IMR-90 (cell line): ENCODE data around the gene F12. TPM values are rescaled to one million over a fixed set of nuclear protein-coding genes. Genes with fewer than 3 reads are reported as not detected.
A peak's percentile ranks its signal among the peaks of the same experiment; 100 is the strongest.

Source experiments
- ATAC-seq: fragments of 200-7000 bp; cut with Tn5 transposase; 2 replicates; pipeline ENCODE4 v1.9.1; 2020; ENCODE audit warnings: low read depth, mild to moderate bottlenecking, moderate library complexity
- BruUV-seq: library from RNA; stranded (reverse); fragments of 400-500 nt; replicated peaks from 2 replicates; lab custom pipeline; 2021; lab: Mats Ljungman, UMichigan
- CTCF ChIA-PET: fragments of 300-600 bp; formaldehyde crosslinking; extraction: SDS; loops from one replicate; lab custom pipeline; 2021; ENCODE audit warnings: antibody characterized with exemption; lab: Yijun Ruan, JAX
- POLR2A ChIA-PET: fragments of 300-600 bp; sonication (Branson Sonifier 250); formaldehyde crosslinking; loops from one replicate; lab custom pipeline; 2022; ENCODE audit warnings: antibody characterized with exemption; ENCODE audit not compliant: unreplicated experiment; lab: Charles Lee
- DNase-seq: peaks from one replicate; pipeline ENCODE4 v3.0.0; 2013
- H2AFZ ChIP-seq: replicated peaks from 2 replicates; pipeline ENCODE3; 2013; ENCODE audit warnings: low read length, mild to moderate bottlenecking; ENCODE audit not compliant: poor library complexity
- H2AK5ac ChIP-seq: 2 replicates; pipeline ENCODE4 v1.6.1; 2013; ENCODE audit warnings: low read depth, low read length, inconsistent platforms
- H2AK9ac ChIP-seq: replicated peaks from 2 replicates; pipeline ENCODE3; 2013; ENCODE audit warnings: mild to moderate bottlenecking, low read depth, low read length, moderate library complexity; ENCODE audit not compliant: poor library complexity
- H2BK120ac ChIP-seq: 2 replicates; pipeline ENCODE4 v1.6.1; 2013; ENCODE audit warnings: low read depth, low read length, inconsistent platforms
- H2BK15ac ChIP-seq: 3 replicates; pipeline ENCODE4 v1.6.1; 2013; ENCODE audit warnings: low read depth, low read length, inconsistent platforms
- H2BK20ac ChIP-seq: 2 replicates; pipeline ENCODE4 v1.6.1; 2013; ENCODE audit warnings: low read depth, mild to moderate bottlenecking, inconsistent platforms, low read length, moderate library complexity
- H2BK5ac ChIP-seq: 2 replicates; pipeline ENCODE4 v1.6.1; 2013; ENCODE audit warnings: mild to moderate bottlenecking, low read depth, low read length, inconsistent platforms; ENCODE audit not compliant: poor library complexity, severe bottlenecking
- H3K14ac ChIP-seq: replicated peaks from 2 replicates; pipeline ENCODE4 v1.6.1; 2013; ENCODE audit warnings: low read depth, low read length, inconsistent platforms
- H3K18ac ChIP-seq: 2 replicates; pipeline ENCODE4 v1.6.1; 2013; ENCODE audit warnings: low read depth, low read length, control low read depth
- H3K23ac ChIP-seq: 2 replicates; pipeline ENCODE4 v1.6.1; 2013; ENCODE audit warnings: low read depth, low read length, inconsistent platforms
- H3K27ac ChIP-seq: 2 replicates; pipeline ENCODE4 v1.5.1; 2013; ENCODE audit warnings: mild to moderate bottlenecking, control low read depth, low read length; ENCODE audit not compliant: insufficient read depth
- H3K27me3 ChIP-seq: 2 replicates; pipeline ENCODE4 v1.6.1; 2013; ENCODE audit warnings: low read length; ENCODE audit not compliant: control insufficient read depth, insufficient read depth
- H3K36me3 ChIP-seq: 2 replicates; pipeline ENCODE4 v1.6.1; 2013; ENCODE audit warnings: low read length, mixed read lengths; ENCODE audit not compliant: control insufficient read depth, insufficient read depth
- H3K4ac ChIP-seq: 2 replicates; pipeline ENCODE4 v1.6.1; 2013; ENCODE audit warnings: low read depth, low read length, inconsistent platforms
- H3K4me1 ChIP-seq: 2 replicates; pipeline ENCODE4 v1.6.1; 2013; ENCODE audit warnings: low read length, mixed read lengths; ENCODE audit not compliant: control insufficient read depth, insufficient read depth
- H3K4me2 ChIP-seq: 2 replicates; pipeline ENCODE4 v1.6.1; 2013; ENCODE audit warnings: low read depth, mild to moderate bottlenecking, control low read depth, low read length, moderate library complexity
- H3K4me3 ChIP-seq: 2 replicates; pipeline ENCODE4 v1.5.1; 2013; ENCODE audit warnings: low read depth, mild to moderate bottlenecking, control low read depth, low read length, moderate library complexity; ENCODE audit not compliant: insufficient read depth
- H3K56ac ChIP-seq: 2 replicates; pipeline ENCODE4 v1.6.1; 2013; ENCODE audit warnings: low read length, inconsistent platforms; ENCODE audit not compliant: insufficient read depth; ENCODE audit errors: extremely low read depth
- H3K79me1 ChIP-seq, 2 experiments: 2 replicates each; pipeline ENCODE4 v1.6.1; 2013; ENCODE audit warnings: low read length in 2 of 2, inconsistent platforms in 1 of 2, low read depth in 1 of 2
- H3K9ac ChIP-seq: 2 replicates; pipeline ENCODE4 v1.6.1; 2013; ENCODE audit warnings: low read depth, low read length, control low read depth
- H3K9me1 ChIP-seq: 2 replicates; pipeline ENCODE4 v1.6.1; 2013; ENCODE audit warnings: low read length, inconsistent platforms; ENCODE audit not compliant: insufficient read depth
- H3K9me3 ChIP-seq: 2 replicates; pipeline ENCODE4 v1.6.1; 2013; ENCODE audit warnings: low read length; ENCODE audit not compliant: control insufficient read depth, insufficient read depth
- H4K20me1 ChIP-seq: 2 replicates; pipeline ENCODE4 v1.6.1; 2013; ENCODE audit warnings: low read length, inconsistent platforms; ENCODE audit not compliant: insufficient read depth
- H4K5ac ChIP-seq: 2 replicates; pipeline ENCODE4 v1.6.1; 2013; ENCODE audit warnings: mild to moderate bottlenecking, low read depth, low read length, control low read depth
- H4K8ac ChIP-seq, 2 experiments: 2 replicates each; pipeline ENCODE4 v1.6.1; 2013; ENCODE audit warnings: low read depth in 2 of 2, low read length in 2 of 2, control low read depth in 1 of 2, inconsistent platforms in 1 of 2
- H4K91ac ChIP-seq: 2 replicates; pipeline ENCODE4 v1.6.1; 2013; ENCODE audit warnings: low read depth, low read length, inconsistent platforms; ENCODE audit not compliant: insufficient read depth
- BHLHE40 ChIP-seq: fragments of 150-350 bp; IDR thresholded peaks from 2 replicates; pipeline ENCODE4 v1.6.1; 2016; ENCODE audit warnings: mild to moderate bottlenecking, low read depth, low read length
- CEBPB ChIP-seq: IDR thresholded peaks from 2 replicates; pipeline ENCODE4 v1.6.1; 2012; ENCODE audit warnings: low read depth, low read length, improper control_type of control experiment
- CHD1 ChIP-seq: IDR thresholded peaks from 2 replicates; pipeline ENCODE4 v1.6.1; 2012; ENCODE audit warnings: low read depth, low read length, improper control_type of control experiment
- CTCF ChIP-seq: conservative IDR thresholded peaks from 2 replicates; pipeline ENCODE4 v1.5.1; 2012; ENCODE audit warnings: mild to moderate bottlenecking, low read depth, low read length, improper control_type of control experiment
- FOS ChIP-seq: fragments of 150-350 bp; IDR thresholded peaks from 2 replicates; pipeline ENCODE4 v1.6.1; 2016; ENCODE audit warnings: low read depth, low read length
- MAFK ChIP-seq: IDR thresholded peaks from 2 replicates; pipeline ENCODE4 v1.6.1; 2012; ENCODE audit warnings: low read depth, low read length, improper control_type of control experiment
- MAZ ChIP-seq: IDR thresholded peaks from 2 replicates; pipeline ENCODE4 v1.6.1; 2012; ENCODE audit warnings: low read depth, mild to moderate bottlenecking, low read length, improper control_type of control experiment, moderate library complexity, borderline replicate concordance
- MXI1 ChIP-seq: IDR thresholded peaks from 2 replicates; pipeline ENCODE4 v1.6.1; 2012; ENCODE audit warnings: low read depth, mild to moderate bottlenecking, low read length, moderate library complexity, borderline replicate concordance
- NFE2L2 ChIP-seq: fragments of 150-350 bp; IDR thresholded peaks from 2 replicates; pipeline ENCODE4 v1.6.1; 2016; ENCODE audit warnings: low read depth, mild to moderate bottlenecking, low read length
- POLR2A ChIP-seq: IDR thresholded peaks from 2 replicates; pipeline ENCODE4 v1.6.1; 2012; ENCODE audit warnings: mild to moderate bottlenecking, low read depth, low read length
- RAD21 ChIP-seq: IDR thresholded peaks from 2 replicates; pipeline ENCODE4 v1.6.1; 2012; ENCODE audit warnings: low read length, improper control_type of control experiment
- RCOR1 ChIP-seq: IDR thresholded peaks from 2 replicates; pipeline ENCODE4 v1.6.1; 2012; ENCODE audit warnings: mild to moderate bottlenecking, low read length, improper control_type of control experiment; ENCODE audit not compliant: insufficient replicate concordance
- RFX5 ChIP-seq: IDR thresholded peaks from 2 replicates; pipeline ENCODE4 v1.8.0; 2012; ENCODE audit warnings: low read depth, mild to moderate bottlenecking, low read length, moderate library complexity
- SMC3 ChIP-seq: fragments of 150-350 bp; IDR thresholded peaks from 2 replicates; pipeline ENCODE4 v1.6.1; 2016; ENCODE audit warnings: low read depth, mild to moderate bottlenecking, antibody characterized with exemption, low read length, moderate library complexity
- USF2 ChIP-seq: fragments of 150-350 bp; IDR thresholded peaks from 2 replicates; pipeline ENCODE4 v1.6.1; 2017; ENCODE audit warnings: mild to moderate bottlenecking, antibody characterized with exemption, low read length, low read depth
- WGBS, 2 experiments: methylation state at CpG; one replicate each; pipeline versions ENCODE4 v1.1.5 to v1.1.7; 2013; ENCODE audit warnings: missing lambda C conversion rate in 2 of 2; ENCODE audit not compliant: insufficient read length in 1 of 2; ENCODE audit errors: extremely low coverage in 2 of 2; 5-methylcytosine and 5-hydroxymethylcytosine counted together
- dilution Hi-C: fragments of 300-500 bp; cut with HindIII; formaldehyde crosslinking; loops from one replicate; pipeline ENCODE4 v1.14.3; 2018; ENCODE audit warnings: low sequenced_read_pairs; ENCODE audit not compliant: unreplicated experiment
- in situ Hi-C: fragments of 300-500 bp; cut with MboI; formaldehyde crosslinking; loops from 3 replicates; pipeline ENCODE4 v1.14.3; 2019; ENCODE audit warnings: low sequenced_read_pairs, inconsistent platforms, mixed read lengths
- intact Hi-C: fragments of 100-400 bp; cut with micrococcal nuclease; formaldehyde crosslinking; loops from 2 replicates; pipeline ENCODE4 v1.10.0; 2022
- polyA plus RNA-seq, 3 experiments: library from polyadenylated mRNA; depleted of rRNA; stranded (reverse); fragments of >200 nt; gene quantifications; 2 replicates each; pipeline ENCODE4 v1.2.3, GENCODE V29; 2012; ENCODE audit warnings: low replicate concordance in 1 of 3
- total RNA-seq: library from RNA; depleted of rRNA; stranded (reverse); fragments of >200 nt; gene quantifications from 2 replicates; pipeline ENCODE4 v1.2.3, GENCODE V29; 2012

Gene F12
- total and polyA plus RNA-seq, 2 of the 4 experiments (the other 2 are of a cell fraction) = 0.36 to 1.2 TPM

- H3K36me3 ChIP-seq = no peaks in the 10 kb centered on the region
- intact Hi-C loops (loop anchor here (1.0 kb wide), 1 partner anchor 22 kb away; no protein-coding TSS in a partner anchor), in situ Hi-C loops (no loop called here), dilution Hi-C loops (no loop called here)
- CTCF ChIA-PET = interaction anchor here (0.6 to 3.1 kb wide), 4 partner anchors 13 to 74 kb away, joined by 3 to 13 read pairs (median 4); no protein-coding TSS in a partner anchor
- peaks cover 13% of the 10 kb centered on the region for H3K4me1 ChIP-seq
- 0% methylated on average over 51 of the region's 82 CpGs; no CpG with 5 or more reads in 1 of the 2 experiments for WGBS, 2 experiments
- peak within 1 kb of the TSS; percentile 76 for H3K9ac ChIP-seq
- H3K4me3 ChIP-seq = peak within 1 kb of the TSS; percentile 81
- H3K23ac ChIP-seq = peak within 1 kb of the TSS; percentile 93
- H2BK5ac ChIP-seq = peak within 1 kb of the TSS; percentile 75
- POLR2A ChIA-PET = interaction anchor here (0.6 to 0.9 kb wide), 5 partner anchors 10 to 142 kb away, joined by 3 to 7 read pairs (median 5); partner anchors contain the start of gene PDLIM7
- H3K27me3 ChIP-seq = no peaks in the 10 kb centered on the region
- peak within 1 kb of the TSS; percentile 97 for H3K4ac ChIP-seq
- peak within 1 kb of the TSS; percentile 82 for H3K56ac ChIP-seq
- peak within 1 kb of the TSS; percentile 94 for H4K5ac ChIP-seq
- H4K20me1 ChIP-seq = peaks cover 29% of the 10 kb centered on the region
- peak within 1 kb of the TSS; percentile 93 for H2AK5ac ChIP-seq
- H4K8ac ChIP-seq = peak within 1 kb of the TSS; percentile 95 to 98
- no peaks in the 10 kb centered on the region for H3K9me3 ChIP-seq
- H3K79me1 ChIP-seq = peaks cover 13 to 49% of the 10 kb centered on the region in 2 experiments
- peak within 1 kb of the TSS; percentile 90 for H3K4me2 ChIP-seq
- H3K14ac ChIP-seq = peak within 1 kb of the TSS; percentile 95
- DNase-seq (no peak), ATAC-seq (peak; percentile 8)
- H2BK120ac ChIP-seq = peak within 1 kb of the TSS; percentile 90
- H2BK15ac ChIP-seq = peak within 1 kb of the TSS; percentile 97
- H2AFZ ChIP-seq = peak within 1 kb of the TSS; percentile 97
- peak within 1 kb of the TSS; percentile 84 for H2BK20ac ChIP-seq
- peaks cover 15% of the 10 kb centered on the region for H3K9me1 ChIP-seq
- peak within 1 kb of the TSS; percentile 85 for H3K27ac ChIP-seq
- no TSS peak for BruUV-seq
- H3K18ac ChIP-seq = peak within 1 kb of the TSS; percentile 75
- H4K91ac ChIP-seq = peak within 1 kb of the TSS; percentile 96
- peak within 1 kb of the TSS; percentile 95 for H2AK9ac ChIP-seq
- TF ChIP-seq MAZ (peak; percentile 92), CEBPB (no peak), RCOR1 (no peak), USF2 (no peak), RFX5 (no peak), NFE2L2 (no peak), MXI1 (0 out of 2 replicates have a peak, but pooled peaks have one; percentile 19), FOS (no peak), CHD1 (no peak), BHLHE40 (peak; percentile 3; the same call in 1 of the 2 replicates), RAD21 (no peak), CTCF (no peak), SMC3 (no peak), POLR2A (peak; percentile 59), MAFK (no peak)
These were observed 17.3 kb upstream of the F12 start, which contains the start of gene GRK6 for GRCh38 chr5:177426566-177427210. GRK6 (plus strand) TSS chr5:177426676; CDS start chr5:177426846, 170 bp downstream.
